Astrocyte of the spinal cord (primary cell): ENCODE measurements around the gene ABRACL.

Experiments used
- DNase-seq: peaks from one replicate; pipeline ENCODE4 v3.0.0; 2011; ENCODE audit warnings: low read depth, low spot score
- H3K4me3 ChIP-seq: 2 replicates; pipeline ENCODE4 v1.5.1; 2011; ENCODE audit warnings: low read depth, mild to moderate bottlenecking, low read length, moderate library complexity
- CTCF ChIP-seq: IDR thresholded peaks from 2 replicates; pipeline ENCODE4 v1.5.1; 2012; ENCODE audit warnings: low read depth, mild to moderate bottlenecking, low read length, inconsistent platforms
- in situ Hi-C: cut with HindIII; loops from 2 replicates; pipeline ENCODE4 v1.10.0; 2017; ENCODE audit warnings: low sequenced_read_pairs

ABRACL gene

GRCh38 chr6:139028658-139029469 is at the start of gene ABRACL:
TSS of gene ABRACL (plus strand) at chr6:139028745. CDS start at chr6:139034161, 5,416 bp downstream.
- peak; percentile 69 for DNase-seq
- in situ Hi-C loops = no loop called here
- TF ChIP-seq CTCF = no peak
- H3K4me3 ChIP-seq = peak within 1 kb of the TSS; percentile 91

GRCh38 chr6:138979365-138979764 is 49.2 kb upstream of the ABRACL start:
- no peak overlapping the region for H3K4me3 ChIP-seq
- in situ Hi-C loops = no loop called here
- TF ChIP-seq CTCF = no peak
- no peak for DNase-seq

GRCh38 chr6:138979813-138980668 is 48.5 kb upstream of the ABRACL start:
- TF ChIP-seq CTCF = no peak
- H3K4me3 ChIP-seq = no peak overlapping the region
- DNase-seq = no peak
- in situ Hi-C loops = no loop called here

- TF ChIP-seq CTCF = no peak
- in situ Hi-C loops = no loop called here
Observed at GRCh38 chr6:138981416-138981815, 47.1 kb upstream of the ABRACL start.

GRCh38 chr6:138986578-138986977 is 42.0 kb upstream of the ABRACL start:
- peak overlapping the region; percentile 81 for H3K4me3 ChIP-seq
- DNase-seq = peak; percentile 42
- no peak for TF ChIP-seq CTCF
- in situ Hi-C loops = no loop called here

More at GRCh38 chr6:138981416-138981815, 47.1 kb upstream of the ABRACL start:
- DNase-seq = no peak
- H3K4me3 ChIP-seq = no peak overlapping the region

GRCh38 chr6:138987080-138987642 is 41.4 kb upstream of the ABRACL start:
- peak; percentile 17 for DNase-seq
- peak overlapping the region; percentile 81 for H3K4me3 ChIP-seq
- no peak for TF ChIP-seq CTCF
- in situ Hi-C loops = no loop called here
